Measurements from ENCODE around the gene BCAS3. TPM values are rescaled to one million over a fixed set of nuclear protein-coding genes. Genes with fewer than 3 reads are reported as not detected.

The BCAS3 gene
- total RNA-seq, 1 experiment from 2014 or later: 8.0 TPM

GRCh38 chr17:61309362-61310256 is 632.0 kb downstream of the BCAS3 start:
- DNase-seq (ENCODE audit: low read depth): peak; percentile 43

GRCh38 chr17:61310590-61310989 is 632.9 kb downstream of the BCAS3 start:
- DNase-seq (ENCODE audit: low read depth): no peak

DNA sequence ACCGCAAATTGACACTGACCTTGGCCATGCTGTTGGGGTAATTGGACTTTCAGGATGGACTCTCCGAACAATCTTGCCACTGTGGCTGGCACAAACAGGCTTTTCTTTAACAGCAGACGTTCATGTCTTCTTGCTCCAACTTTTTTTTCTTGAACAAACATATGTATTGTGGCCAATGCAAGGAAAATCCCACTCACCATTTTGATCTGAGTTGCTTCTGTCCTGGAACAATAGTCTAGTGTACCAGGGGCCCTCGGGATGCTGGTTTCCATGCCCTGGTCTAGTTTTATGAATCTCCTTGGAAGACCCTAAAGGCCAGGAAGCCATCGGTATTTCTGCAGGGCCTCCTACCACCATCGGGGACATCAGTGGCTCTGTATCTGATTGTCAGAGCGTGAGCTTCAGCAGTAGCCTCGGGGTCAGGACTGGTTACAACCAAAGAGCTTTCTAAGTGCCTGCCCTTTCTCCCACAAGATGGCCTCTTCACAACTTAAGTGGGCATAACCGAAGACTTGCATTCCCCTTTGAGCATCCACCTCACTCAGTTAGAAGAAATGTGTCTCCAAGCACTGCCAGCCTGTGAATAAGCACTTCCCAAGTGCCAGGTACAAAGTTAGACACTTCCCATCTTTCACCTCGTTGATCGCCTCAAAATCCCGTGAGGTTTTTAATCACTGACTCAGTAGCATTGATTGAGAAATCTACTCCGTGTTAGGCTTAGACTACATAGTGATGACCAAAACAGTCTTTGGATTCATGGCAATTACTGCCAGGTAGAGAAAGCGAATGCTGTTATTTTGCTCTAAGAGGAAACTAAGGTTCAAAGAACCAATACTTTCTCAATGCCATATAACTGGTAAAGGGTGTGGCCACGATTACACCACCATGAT is 635.0 kb downstream of the BCAS3 start:
- no peak for DNase-seq (ENCODE audit: low read depth)

DNA sequence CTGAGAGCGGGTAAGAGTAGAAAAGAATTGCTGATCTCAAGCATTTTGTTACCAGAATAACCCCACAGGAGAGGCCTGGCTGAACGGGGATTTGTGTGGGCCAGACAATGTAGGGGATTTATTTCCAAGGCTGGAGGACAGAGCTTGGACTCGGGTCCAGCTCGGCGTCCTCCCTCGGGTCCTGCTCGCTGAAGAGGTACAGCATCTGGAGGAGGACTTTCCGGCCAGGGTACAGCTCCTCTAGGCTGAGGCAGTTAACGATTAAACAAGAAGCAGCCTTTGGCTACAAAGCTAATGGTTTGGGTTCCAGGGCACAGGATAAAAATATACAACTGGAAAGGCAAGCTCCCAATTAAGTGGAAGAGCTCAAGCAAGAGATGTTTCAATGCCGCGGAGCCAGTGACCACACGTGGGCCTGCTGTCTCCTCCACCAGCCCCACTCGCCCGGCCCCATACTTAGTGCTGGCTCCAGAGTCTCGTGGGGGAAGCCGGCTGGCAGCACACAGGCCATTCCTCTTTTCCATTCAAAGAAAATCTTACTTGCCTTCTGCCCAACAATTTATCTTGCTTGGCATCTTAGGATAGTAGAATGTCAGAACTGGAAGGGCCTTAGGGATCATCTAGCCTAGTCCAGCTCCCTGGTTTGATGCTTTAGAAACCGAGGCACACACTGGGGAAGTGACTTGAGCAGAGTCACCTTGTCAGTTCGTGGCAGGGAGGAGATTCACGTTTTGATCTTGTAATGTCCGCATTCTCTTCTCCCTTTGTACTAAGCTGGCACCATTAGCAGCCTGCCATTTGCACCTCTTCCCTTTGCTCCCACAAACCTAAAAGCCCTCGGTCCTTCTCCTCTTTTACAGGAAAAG is 636.0 kb downstream of the BCAS3 start:
- DNase-seq (ENCODE audit: low read depth): no peak

GRCh38 chr17:61314368-61315078 is 636.9 kb downstream of the BCAS3 start:
- DNase-seq (ENCODE audit: low read depth): no peak

- DNase-seq (ENCODE audit: low read depth): no peak
Observed at GRCh38 chr17:61316633-61317032, 639.0 kb downstream of the BCAS3 start.

- DNase-seq (ENCODE audit: low read depth): no peak
Observed at GRCh38 chr17:61317779-61318178, 640.1 kb downstream of the BCAS3 start.

GRCh38 chr17:61318684-61319098 is 641.0 kb downstream of the BCAS3 start:
- no peak for DNase-seq (ENCODE audit: low read depth)

GRCh38 chr17:61321344-61321743 is 643.7 kb downstream of the BCAS3 start:
- DNase-seq (ENCODE audit: low read depth): no peak

GRCh38 chr17:61322325-61323002 is 644.8 kb downstream of the BCAS3 start:
- DNase-seq (ENCODE audit: low read depth): no peak

GRCh38 chr17:61323003-61323908 is 645.6 kb downstream of the BCAS3 start:
- no peak for DNase-seq (ENCODE audit: low read depth)

GRCh38 chr17:61323909-61324868 is 646.5 kb downstream of the BCAS3 start:
- DNase-seq (ENCODE audit: low read depth): peak; percentile 56

GRCh38 chr17:61324950-61325349 is 647.3 kb downstream of the BCAS3 start:
- no peak for DNase-seq (ENCODE audit: low read depth)

- no peak for DNase-seq (ENCODE audit: low read depth)
Observed at GRCh38 chr17:61325382-61326073, 647.9 kb downstream of the BCAS3 start.

DNA sequence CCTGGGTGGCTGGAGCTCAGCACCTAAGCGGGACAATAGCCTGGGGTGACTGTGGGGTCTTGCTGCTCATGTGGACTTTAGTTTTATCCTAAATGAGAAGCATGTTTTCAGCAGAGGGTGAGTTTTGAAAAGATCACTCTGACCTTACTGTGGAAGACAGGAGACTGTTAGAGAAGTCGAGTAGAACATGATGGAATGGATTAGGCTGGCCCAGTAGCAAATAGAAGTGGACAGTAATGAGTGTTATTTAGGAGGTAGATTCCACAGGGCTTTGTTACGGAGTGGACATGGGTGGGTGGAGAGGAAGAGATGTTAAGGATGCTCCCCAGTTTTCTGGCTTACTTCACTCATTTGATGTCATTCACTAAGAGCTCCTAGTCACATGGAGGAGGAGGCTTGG is 648.7 kb downstream of the BCAS3 start:
- DNase-seq (ENCODE audit: low read depth): no peak

DNA sequence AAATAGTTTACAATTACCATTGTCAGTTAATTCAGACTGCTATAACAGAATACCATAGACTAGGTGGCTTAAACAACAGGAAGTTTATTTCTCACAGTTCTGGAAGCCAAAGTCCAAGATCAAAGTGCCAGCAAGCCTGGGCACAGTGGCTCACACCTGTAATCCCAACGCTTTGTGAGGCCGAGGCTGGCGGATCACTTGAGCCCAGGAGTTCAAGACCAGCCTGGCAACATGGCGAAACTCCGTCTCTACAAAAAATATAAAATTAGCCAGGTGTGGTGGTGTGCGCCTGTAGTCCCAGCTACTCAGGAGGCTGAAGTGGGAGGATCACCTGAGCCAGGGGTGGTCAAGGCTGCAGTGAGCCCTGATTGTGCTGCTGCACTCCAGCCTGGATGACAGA is 650.7 kb downstream of the BCAS3 start:
- no peak for DNase-seq (ENCODE audit: low read depth)

Measured in HT1080 (cell line).